Endothelial cell of umbilical vein (primary cell): Measurements from ENCODE around the gene RGS7BP. TPM values are rescaled to one million over a fixed set of nuclear protein-coding genes. Genes with fewer than 3 reads are reported as not detected.

Experiments
- BruUV-seq: library from RNA; stranded (reverse); fragments of 400-500 nt; replicated peaks from 2 replicates; lab custom pipeline; 2021; lab: Mats Ljungman, UMichigan
- CTCF ChIA-PET: fragments of 300-600, 350-600 bp; sonication (Branson Sonifier 250); formaldehyde crosslinking; loops from one replicate; lab custom pipeline; 2021; ENCODE audit warnings: antibody characterized with exemption, inconsistent platforms; lab: Charles Lee
- POLR2A ChIA-PET: fragments of 300-600, 350-600 bp; sonication (Branson Sonifier 250); formaldehyde crosslinking; loops from one replicate; lab custom pipeline; 2021; ENCODE audit warnings: antibody characterized with exemption, inconsistent platforms; lab: Charles Lee
- DNase-seq: peaks from one replicate; pipeline ENCODE4 v3.0.0-alpha.2; 2011; ENCODE audit warnings: low read depth, low spot score
- FAIRE-seq: peaks from 2 replicates; lab custom pipeline; 2011; peaks lifted over from hg19 to GRCh38; lab: Jason Lieb, UNC
- H2AFZ ChIP-seq: 2 replicates; pipeline ENCODE4 v1.6.0; 2012; ENCODE audit warnings: low read depth, low read length, control low read depth, inconsistent platforms
- H3K27ac ChIP-seq: 2 replicates; pipeline ENCODE4 v1.5.1; 2011; ENCODE audit warnings: low read depth, mild to moderate bottlenecking, control low read depth, low read length, moderate library complexity; ENCODE audit not compliant: insufficient read depth
- H3K27me3 ChIP-seq, 2 experiments: 2 replicates each; pipeline versions ENCODE4 v1.6.0 to v1.6.1; 2011; ENCODE audit warnings: low read length in 2 of 2, mixed read lengths in 1 of 2; ENCODE audit not compliant: control insufficient read depth in 2 of 2, insufficient read depth in 2 of 2
- H3K36me3 ChIP-seq, 2 experiments: 2 replicates in 1 of 2; 3 replicates in 1 of 2; pipeline ENCODE4 v1.5.1; 2011; ENCODE audit warnings: low read length in 2 of 2, mild to moderate bottlenecking in 1 of 2, moderate library complexity in 1 of 2; ENCODE audit not compliant: control insufficient read depth in 2 of 2, insufficient read depth in 2 of 2; ENCODE audit errors: extremely low read depth in 1 of 2
- H3K4me1 ChIP-seq: 3 replicates; pipeline ENCODE4 v1.5.1; 2011; ENCODE audit warnings: mild to moderate bottlenecking, low read length; ENCODE audit not compliant: control insufficient read depth, insufficient read depth; ENCODE audit errors: extremely low read depth
- H3K4me2 ChIP-seq: 2 replicates; pipeline ENCODE4 v1.6.1; 2011; ENCODE audit warnings: low read length, control low read depth, mixed read lengths; ENCODE audit not compliant: insufficient read depth
- H3K4me3 ChIP-seq, 3 experiments: fragments of 200-600 bp in 1 of 3; sonication (generic), shearing (Covaris generic) in 1 of 3; replicated peaks in 1 of 3; 2 replicates each; pipeline ENCODE4 v1.5.1; 2011 to 2016; ENCODE audit warnings: control low read depth in 3 of 3, low read length in 3 of 3, mild to moderate bottlenecking in 2 of 3, inconsistent platforms in 1 of 3, low read depth in 1 of 3, moderate library complexity in 1 of 3; ENCODE audit not compliant: insufficient read depth in 1 of 3
- H3K79me2 ChIP-seq: 2 replicates; pipeline ENCODE4 v1.6.0; 2012; ENCODE audit warnings: low read length, inconsistent platforms; ENCODE audit not compliant: control insufficient read depth, insufficient read depth
- H3K9ac ChIP-seq: replicated peaks from 2 replicates; pipeline ENCODE3; 2011; ENCODE audit warnings: low read length, control low read depth; ENCODE audit not compliant: insufficient read depth; ENCODE audit errors: extremely low read depth
- H3K9me1 ChIP-seq: replicated peaks from 3 replicates; pipeline ENCODE4 v1.6.0; 2011; ENCODE audit warnings: mild to moderate bottlenecking, low read length; ENCODE audit not compliant: control insufficient read depth, insufficient read depth; ENCODE audit errors: extremely low read depth
- H3K9me3 ChIP-seq: replicated peaks from 2 replicates; pipeline ENCODE4 v1.5.1; 2012; ENCODE audit warnings: low read length, inconsistent platforms; ENCODE audit not compliant: control insufficient read depth, insufficient read depth
- H4K20me1 ChIP-seq: replicated peaks from 2 replicates; pipeline ENCODE3; 2011; ENCODE audit warnings: mild to moderate bottlenecking, low read length; ENCODE audit not compliant: control insufficient read depth, insufficient read depth; ENCODE audit errors: extremely low read depth
- CTCF ChIP-seq, 2 donors: IDR thresholded peaks; 1 replicate in 1 of 2; 2 replicates in 1 of 2; pipeline ENCODE4 v1.5.1; 2011; ENCODE audit warnings: low read length in 2 of 2, mild to moderate bottlenecking in 2 of 2, moderate library complexity in 2 of 2, control low read depth in 1 of 2, inconsistent platforms in 1 of 2, low read depth in 1 of 2; ENCODE audit not compliant: insufficient read depth in 1 of 2; ENCODE audit errors: extremely low read depth in 1 of 2
- EZH2 ChIP-seq: IDR thresholded peaks from 2 replicates; pipeline ENCODE4 v1.6.1; 2012; ENCODE audit warnings: borderline replicate concordance, low read depth, mild to moderate bottlenecking, moderate library complexity, low read length, inconsistent platforms; ENCODE audit not compliant: severe bottlenecking
- FOS ChIP-seq: IDR thresholded peaks from 2 replicates; pipeline ENCODE4 v1.6.1; 2011; ENCODE audit warnings: mild to moderate bottlenecking, low read length, moderate library complexity, borderline replicate concordance; ENCODE audit not compliant: insufficient read depth
- GATA2 ChIP-seq: IDR thresholded peaks from 2 replicates; pipeline ENCODE4 v1.7.0; 2011; ENCODE audit warnings: low read depth, mild to moderate bottlenecking, moderate library complexity, mixed read lengths, low read length; ENCODE audit not compliant: insufficient read length, insufficient read depth
- JUN ChIP-seq: IDR thresholded peaks from 2 replicates; pipeline ENCODE4 v1.6.1; 2011; ENCODE audit warnings: borderline replicate concordance, low read depth; ENCODE audit not compliant: insufficient read length, insufficient read depth
- MAX ChIP-seq: IDR thresholded peaks from 2 replicates; pipeline ENCODE4 v1.6.1; 2011; ENCODE audit not compliant: insufficient read depth, insufficient read length
- MYC ChIP-seq: IDR thresholded peaks from one replicate; pipeline ENCODE4 v1.6.1; 2011; ENCODE audit warnings: mild to moderate bottlenecking, low read depth, low read length
- POLR2A ChIP-seq: IDR thresholded peaks from 2 replicates; pipeline ENCODE4 v1.6.1; 2012; ENCODE audit warnings: low read depth, mild to moderate bottlenecking, control low read depth, low read length
- POLR2AphosphoS5 ChIP-seq: IDR thresholded peaks from 2 replicates; pipeline ENCODE4 v1.6.1; 2012; ENCODE audit warnings: low read depth, mild to moderate bottlenecking, control low read depth, low read length, moderate library complexity; ENCODE audit not compliant: insufficient read depth
- dilution Hi-C: fragments of 300-500 bp; cut with MboI; formaldehyde crosslinking; loops from one replicate; pipeline ENCODE4 v1.15.0; 2019; ENCODE audit warnings: low sequenced_read_pairs; ENCODE audit not compliant: extremely low pct_ligation_motif_present
- intact Hi-C: fragments of 100-400 bp; cut with micrococcal nuclease; formaldehyde crosslinking; loops from one replicate; pipeline ENCODE4 v1.10.0; 2022
- polyA plus RNA-seq, 4 experiments: library from polyadenylated mRNA; depleted of rRNA in 3 of 4; stranded (reverse) in 3 of 4; unstranded in 1 of 4; fragments of >200 nt; gene quantifications; 2 replicates each; pipeline versions ENCODE4 v1.2.1 to v1.2.3, GENCODE V29; 2011 to 2012; ENCODE audit warnings: missing spikeins in 1 of 4
- total RNA-seq: library from RNA; stranded (reverse); gene quantifications from 2 replicates; pipeline ENCODE4 v1.2.3, GENCODE V29; 2021

Gene RGS7BP
- total and polyA plus RNA-seq, 2 donors (not counting 3 experiments of a cell fraction or from before 2014, with no cell fraction given), result 0.51 to 2.0 TPM

GRCh38 chr5:64457846-64458245, 48.0 kb upstream of the RGS7BP start:
- POLR2A ChIA-PET, result no interaction called here
- intact Hi-C loops, result no loop called here
- no peak for FAIRE-seq

More at GRCh38 chr5:64457846-64458245, 48.0 kb upstream of the RGS7BP start:
- CTCF ChIA-PET, result no interaction called here
- Histone ChIP-seq H3K27ac (no peak overlapping the region), H3K9ac (no peak overlapping the region), H3K9me3 (no peaks in the 10 kb centered on the region), H2AFZ (no peak overlapping the region), H3K4me1 (no peaks in the 10 kb centered on the region), H4K20me1 (no peaks in the 10 kb centered on the region), H3K27me3 (peaks cover 0 to 1% of the 10 kb centered on the region in 2 experiments), H3K36me3 (no peaks in the 10 kb centered on the region), H3K4me3 (no peak overlapping the region), H3K79me2 (no peaks in the 10 kb centered on the region), H3K9me1 (no peaks in the 10 kb centered on the region), H3K4me2 (no peak overlapping the region)
- no TSS peak for BruUV-seq
- no peak for TF ChIP-seq JUN
- TF ChIP-seq POLR2AphosphoS5, result no peak
- TF ChIP-seq MYC, result no peak
- no peak for TF ChIP-seq CTCF (IDR thresholded peaks at IDR 0.05; ENCODE audit: extremely low read depth in 1 of 2, insufficient read depth in 1 of 2, low read depth in 1 of 2, low read length in 2 of 2)
- TF ChIP-seq FOS, result no peak
- no peak for TF ChIP-seq EZH2
- TF ChIP-seq POLR2A, result no peak
- no peak for TF ChIP-seq MAX
- no peak for TF ChIP-seq GATA2
- no peak for DNase-seq
- dilution Hi-C loops, result no loop called here
